RWPE2 (cell line): ENCODE data around the gene EN2.
A peak's percentile ranks its signal among the peaks of the same experiment; 100 is the strongest.

Experiments used
- ATAC-seq: fragments of 200-7000 bp; cut with Tn5 transposase; 3 replicates; pipeline ENCODE4 v1.9.1; 2021; ENCODE audit warnings: low read depth
- DNase-seq: peaks from one replicate; pipeline ENCODE4 v3.0.0-alpha.2; 2020; ENCODE audit warnings: low spot score
- H3K27ac ChIP-seq: fragments of 450-650 bp; 2 replicates; pipeline ENCODE4 v1.5.1; 2017; ENCODE audit warnings: mild to moderate bottlenecking; ENCODE audit not compliant: poor library complexity, severe bottlenecking
- H3K27me3 ChIP-seq: fragments of 250-450 bp; sonication (Bioruptor Pico); 2 replicates; pipeline ENCODE4 v1.5.1; 2021; ENCODE audit warnings: mild to moderate bottlenecking, moderate library complexity; ENCODE audit not compliant: insufficient read depth, poor library complexity, severe bottlenecking
- H3K36me3 ChIP-seq: fragments of 250-450 bp; sonication (Bioruptor Pico); 2 replicates; pipeline ENCODE4 v1.5.1; 2020; ENCODE audit warnings: low read depth, mild to moderate bottlenecking, moderate library complexity
- H3K4me1 ChIP-seq: fragments of 250-450 bp; sonication (Bioruptor Pico); 2 replicates; pipeline ENCODE4 v1.5.1; 2021; ENCODE audit warnings: mild to moderate bottlenecking, moderate library complexity; ENCODE audit not compliant: insufficient read depth, poor library complexity, severe bottlenecking
- H3K4me3 ChIP-seq: fragments of 250-450 bp; sonication (Bioruptor Pico); 2 replicates; pipeline ENCODE4 v1.5.1; 2021; ENCODE audit warnings: mild to moderate bottlenecking, moderate library complexity; ENCODE audit not compliant: severe bottlenecking
- H3K9me3 ChIP-seq: fragments of 250-450 bp; sonication (Bioruptor Pico); 2 replicates; pipeline ENCODE4 v1.5.1; 2021; ENCODE audit warnings: mild to moderate bottlenecking, moderate library complexity; ENCODE audit not compliant: severe bottlenecking
- TF ChIP-seq, protein P1 (sequence below): fragments of 450-650 bp; IDR thresholded peaks from one replicate; pipeline ENCODE4 v1.5.1; 2017; ENCODE audit warnings: mild to moderate bottlenecking, moderate library complexity; ENCODE audit not compliant: poor library complexity, severe bottlenecking

Gene EN2

DNA sequence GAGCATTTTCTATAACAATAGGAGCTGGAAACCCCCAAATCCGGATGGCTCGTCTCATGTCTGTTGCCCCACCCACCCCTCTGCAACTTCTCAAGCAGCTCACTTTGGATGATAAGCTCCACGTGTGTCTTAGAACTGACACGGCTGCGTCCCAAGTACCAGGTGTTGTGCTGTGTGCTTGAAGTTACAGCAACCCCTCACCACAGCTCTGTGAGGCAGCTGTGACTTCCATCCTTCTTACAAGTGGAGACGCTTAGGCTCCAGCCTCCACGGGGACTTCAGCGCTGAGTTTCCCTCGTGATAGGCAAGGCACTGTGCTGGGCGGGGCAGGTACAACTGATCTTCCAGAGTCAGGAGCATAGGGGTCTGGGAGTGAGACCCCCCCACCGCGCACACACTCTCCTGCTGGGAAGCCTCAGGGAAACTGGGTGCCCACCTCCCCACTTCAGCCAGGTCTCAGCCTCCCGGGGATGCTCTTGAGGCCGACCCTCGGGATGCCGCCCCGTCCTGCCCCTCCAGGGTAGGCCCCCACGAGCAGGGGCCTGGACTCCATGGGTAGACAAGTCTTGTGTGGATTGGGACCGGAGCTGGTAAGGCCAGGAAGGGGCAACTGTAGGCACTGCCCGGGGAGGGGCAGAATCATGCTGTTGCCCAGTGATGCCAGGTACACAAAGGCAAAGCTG is 31.4 kb downstream of the EN2 start:
- no peak overlapping the region for H3K4me3 ChIP-seq
- H3K4me1 ChIP-seq: no peaks in the 10 kb centered on the region
- TF ChIP-seq, protein P1, sequence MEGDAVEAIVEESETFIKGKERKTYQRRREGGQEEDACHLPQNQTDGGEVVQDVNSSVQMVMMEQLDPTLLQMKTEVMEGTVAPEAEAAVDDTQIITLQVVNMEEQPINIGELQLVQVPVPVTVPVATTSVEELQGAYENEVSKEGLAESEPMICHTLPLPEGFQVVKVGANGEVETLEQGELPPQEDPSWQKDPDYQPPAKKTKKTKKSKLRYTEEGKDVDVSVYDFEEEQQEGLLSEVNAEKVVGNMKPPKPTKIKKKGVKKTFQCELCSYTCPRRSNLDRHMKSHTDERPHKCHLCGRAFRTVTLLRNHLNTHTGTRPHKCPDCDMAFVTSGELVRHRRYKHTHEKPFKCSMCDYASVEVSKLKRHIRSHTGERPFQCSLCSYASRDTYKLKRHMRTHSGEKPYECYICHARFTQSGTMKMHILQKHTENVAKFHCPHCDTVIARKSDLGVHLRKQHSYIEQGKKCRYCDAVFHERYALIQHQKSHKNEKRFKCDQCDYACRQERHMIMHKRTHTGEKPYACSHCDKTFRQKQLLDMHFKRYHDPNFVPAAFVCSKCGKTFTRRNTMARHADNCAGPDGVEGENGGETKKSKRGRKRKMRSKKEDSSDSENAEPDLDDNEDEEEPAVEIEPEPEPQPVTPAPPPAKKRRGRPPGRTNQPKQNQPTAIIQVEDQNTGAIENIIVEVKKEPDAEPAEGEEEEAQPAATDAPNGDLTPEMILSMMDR: no peak
- no peak overlapping the region for H3K27ac ChIP-seq
- peaks cover 28% of the 10 kb centered on the region for H3K27me3 ChIP-seq
- ATAC-seq (no peak), DNase-seq (no peak)
- no peaks in the 10 kb centered on the region for H3K9me3 ChIP-seq
- no peaks in the 10 kb centered on the region for H3K36me3 ChIP-seq

DNA sequence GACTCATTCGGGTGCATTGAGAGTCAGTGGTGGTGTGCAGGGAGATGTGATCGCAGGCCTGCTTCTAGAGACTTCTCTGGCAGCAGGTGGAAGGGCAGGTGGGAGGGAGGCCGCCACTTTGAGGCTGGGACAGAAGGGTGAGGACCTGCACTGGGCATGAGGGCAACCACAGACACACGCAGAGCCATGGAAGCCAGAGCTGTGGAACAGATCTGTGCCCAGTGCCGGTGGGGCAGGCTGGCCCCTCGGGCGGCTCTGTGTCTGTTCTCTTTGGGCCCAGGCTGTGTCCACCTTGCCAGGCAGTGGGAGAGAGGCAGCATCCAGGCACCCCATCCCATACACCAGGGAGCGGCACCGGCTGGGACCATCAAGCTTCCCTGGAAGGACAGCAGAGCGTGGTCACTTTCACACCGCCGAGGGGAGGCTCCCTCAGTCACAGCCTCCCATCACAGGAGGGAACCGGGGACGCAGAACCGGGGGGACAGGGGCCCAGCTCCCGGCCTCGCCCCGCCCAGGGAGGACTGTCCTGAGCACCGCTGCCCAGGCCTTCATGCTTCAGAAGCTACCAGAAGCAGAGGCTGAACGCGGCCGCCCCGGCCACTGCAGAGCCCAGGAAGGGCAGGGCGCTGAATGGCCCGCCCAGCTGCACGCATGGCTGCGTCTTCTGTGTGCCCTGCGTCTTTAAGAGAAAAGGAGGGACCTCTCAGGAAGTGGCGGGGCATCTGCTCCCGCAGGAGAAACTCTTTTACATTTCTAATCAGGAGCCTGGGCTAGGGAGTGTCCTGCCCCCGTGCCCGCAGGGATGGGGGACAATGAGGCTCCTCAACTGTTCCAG is 32.1 kb downstream of the EN2 start:
- Histone ChIP-seq H3K4me3 (no peak overlapping the region), H3K27me3 (peaks cover 22% of the 10 kb centered on the region), H3K9me3 (no peaks in the 10 kb centered on the region), H3K27ac (no peak overlapping the region), H3K36me3 (no peaks in the 10 kb centered on the region), H3K4me1 (no peaks in the 10 kb centered on the region)
- ATAC-seq (0 out of 3 replicates have a peak, but pooled peaks have one; percentile 32), DNase-seq (no peak)
- TF ChIP-seq, protein P1: no peak

DNA sequence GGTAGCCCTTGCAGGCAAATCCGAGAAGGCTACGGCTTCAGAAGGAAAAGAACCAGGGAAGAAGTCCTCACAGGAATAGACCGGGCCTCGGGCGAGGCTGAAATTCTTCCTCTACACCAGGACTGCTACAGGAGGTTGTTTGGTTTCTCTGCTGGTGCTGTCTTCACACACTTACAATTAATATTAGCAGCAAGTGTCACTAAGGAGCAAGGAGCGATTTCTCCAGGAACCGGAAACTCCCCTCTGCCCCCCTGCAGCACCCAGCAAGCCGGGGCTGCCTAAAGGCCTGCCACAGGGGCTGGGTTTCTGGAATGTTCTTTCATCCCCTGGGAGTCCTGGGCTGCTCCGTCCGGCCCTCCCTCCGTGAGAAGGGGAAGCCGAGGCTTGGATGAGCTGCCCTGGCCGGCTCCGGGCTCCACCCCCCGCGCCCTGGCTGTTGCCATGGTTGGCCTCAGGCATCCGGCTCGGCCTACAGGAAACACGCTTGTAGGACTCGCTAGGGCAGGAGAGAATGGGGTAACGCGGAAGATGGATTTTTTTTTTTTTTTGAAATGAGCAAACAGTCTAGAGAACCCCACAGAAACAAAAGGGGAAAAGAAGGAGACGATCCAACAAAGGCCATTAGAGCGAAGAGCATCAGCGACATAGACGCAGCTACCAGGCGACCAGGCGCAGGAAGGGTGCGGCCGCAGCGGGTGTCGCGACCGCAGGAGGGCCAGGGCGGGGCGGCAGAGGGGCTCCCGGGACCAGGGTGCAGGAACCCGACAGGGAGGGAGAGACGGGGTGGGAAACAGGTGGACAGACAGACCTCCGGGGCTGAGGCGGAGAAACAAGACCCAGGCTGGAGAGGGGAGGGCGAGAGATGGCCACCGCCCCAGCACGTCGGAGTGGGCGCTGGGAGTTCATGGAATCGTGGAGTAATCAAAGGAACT is 33.0 kb downstream of the EN2 start:
- no peaks in the 10 kb centered on the region for H3K4me1 ChIP-seq
- no peaks in the 10 kb centered on the region for H3K9me3 ChIP-seq
- H3K36me3 ChIP-seq: no peaks in the 10 kb centered on the region
- TF ChIP-seq, protein P1: no peak
- no peak overlapping the region for H3K4me3 ChIP-seq
- H3K27me3 ChIP-seq: peaks cover 22% of the 10 kb centered on the region
- no peak for DNase-seq
- peak; percentile 38; the same call in 1 of the 3 replicates for ATAC-seq
- H3K27ac ChIP-seq: no peak overlapping the region

DNA sequence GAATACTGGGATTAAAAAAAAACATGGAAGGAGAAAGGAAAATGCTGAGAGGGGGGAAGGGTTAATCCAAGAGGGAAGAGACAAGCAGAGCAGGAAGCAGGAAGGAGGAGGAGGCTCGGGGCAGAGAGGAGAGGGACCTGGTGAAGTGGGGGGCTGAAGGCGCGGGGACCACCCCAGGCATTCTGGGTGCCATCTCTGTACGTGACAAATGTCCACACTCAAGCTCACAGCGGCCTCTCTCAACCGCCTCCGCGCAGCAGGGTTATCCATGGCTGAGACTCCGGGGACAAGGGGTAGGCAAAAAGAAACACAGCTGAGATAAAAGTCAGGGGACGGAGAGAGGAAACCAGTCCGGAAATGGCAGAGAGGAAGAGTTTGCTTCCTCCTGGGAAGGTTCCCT is 33.9 kb downstream of the EN2 start:
- H3K4me3 ChIP-seq: no peak overlapping the region
- TF ChIP-seq, protein P1: no peak
- DNase-seq (no peak), ATAC-seq (no peak)
- no peaks in the 10 kb centered on the region for H3K4me1 ChIP-seq
- no peak overlapping the region for H3K27ac ChIP-seq
- H3K9me3 ChIP-seq: no peaks in the 10 kb centered on the region
- H3K36me3 ChIP-seq: no peaks in the 10 kb centered on the region
- peaks cover 22% of the 10 kb centered on the region for H3K27me3 ChIP-seq
